HL-60 (cell line): ENCODE results near the gene SLC26A8.

Experiments used
- DNase-seq, 2 experiments: peaks; one replicate each; pipeline ENCODE4 v3.0.0-alpha.2; 2010 to 2020; ENCODE audit warnings: low read depth in 1 of 2, low spot score in 1 of 2
- H3K27ac ChIP-seq: fragments of 250-450 bp; sonication (Bioruptor Pico); replicated peaks from 2 replicates; pipeline ENCODE4 v1.5.1; 2020; ENCODE audit warnings: mild to moderate bottlenecking, moderate library complexity
- H3K27me3 ChIP-seq: fragments of 250-450 bp; sonication (Bioruptor Pico); 2 replicates; pipeline ENCODE4 v1.5.1; 2021; ENCODE audit warnings: mild to moderate bottlenecking, moderate library complexity; ENCODE audit not compliant: insufficient read depth, poor library complexity, severe bottlenecking
- H3K4me3 ChIP-seq: replicated peaks from 2 replicates; pipeline ENCODE4 v1.5.1; 2011; ENCODE audit warnings: mild to moderate bottlenecking, control low read depth, low read length; ENCODE audit not compliant: insufficient read depth
- GABPA ChIP-seq: IDR thresholded peaks from 2 replicates; pipeline ENCODE4 v1.6.1; 2012; ENCODE audit warnings: low read depth
- POLR2AphosphoS5 ChIP-seq: IDR thresholded peaks from 2 replicates; pipeline ENCODE4 v1.6.1; 2012; ENCODE audit warnings: low read depth
- SPI1 ChIP-seq: IDR thresholded peaks from 2 replicates; pipeline ENCODE4 v1.6.1; 2012; ENCODE audit warnings: low read depth, mild to moderate bottlenecking, borderline replicate concordance
- TF ChIP-seq, protein P1 (sequence below): IDR thresholded peaks from 2 replicates; pipeline ENCODE4 v1.6.1; 2012; ENCODE audit warnings: low read depth; ENCODE audit not compliant: insufficient replicate concordance
- TF ChIP-seq, protein P2 (sequence below): IDR thresholded peaks from one replicate; pipeline ENCODE4 v1.5.1; 2011; ENCODE audit warnings: low read length, control low read depth, inconsistent platforms; ENCODE audit not compliant: insufficient read depth

SLC26A8 gene

DNA sequence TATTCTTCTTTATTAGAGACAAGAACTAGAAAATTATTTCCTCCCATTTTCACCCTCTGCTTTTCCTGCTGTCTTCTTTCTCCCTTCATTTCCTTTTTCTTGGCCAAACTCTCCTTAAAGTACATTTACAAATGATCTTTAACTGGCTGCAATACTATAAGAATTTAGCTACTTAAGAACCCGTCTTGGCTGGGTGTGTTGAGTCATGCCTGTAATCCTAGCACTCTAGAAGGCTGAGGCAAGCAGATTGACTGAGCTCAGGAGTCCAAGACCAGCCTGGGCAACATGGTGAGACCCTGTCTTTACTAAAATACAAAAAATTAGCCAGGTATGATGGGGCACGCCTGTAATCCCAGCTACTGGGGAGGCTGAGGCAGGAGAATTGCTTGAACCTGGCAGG is 64.3 kb downstream of the SLC26A8 start:
- H3K27me3 ChIP-seq, result no peaks in the 10 kb centered on the region
- H3K27ac ChIP-seq, result no peak overlapping the region
- no peak overlapping the region for H3K4me3 ChIP-seq
- TF ChIP-seq, protein P1, sequence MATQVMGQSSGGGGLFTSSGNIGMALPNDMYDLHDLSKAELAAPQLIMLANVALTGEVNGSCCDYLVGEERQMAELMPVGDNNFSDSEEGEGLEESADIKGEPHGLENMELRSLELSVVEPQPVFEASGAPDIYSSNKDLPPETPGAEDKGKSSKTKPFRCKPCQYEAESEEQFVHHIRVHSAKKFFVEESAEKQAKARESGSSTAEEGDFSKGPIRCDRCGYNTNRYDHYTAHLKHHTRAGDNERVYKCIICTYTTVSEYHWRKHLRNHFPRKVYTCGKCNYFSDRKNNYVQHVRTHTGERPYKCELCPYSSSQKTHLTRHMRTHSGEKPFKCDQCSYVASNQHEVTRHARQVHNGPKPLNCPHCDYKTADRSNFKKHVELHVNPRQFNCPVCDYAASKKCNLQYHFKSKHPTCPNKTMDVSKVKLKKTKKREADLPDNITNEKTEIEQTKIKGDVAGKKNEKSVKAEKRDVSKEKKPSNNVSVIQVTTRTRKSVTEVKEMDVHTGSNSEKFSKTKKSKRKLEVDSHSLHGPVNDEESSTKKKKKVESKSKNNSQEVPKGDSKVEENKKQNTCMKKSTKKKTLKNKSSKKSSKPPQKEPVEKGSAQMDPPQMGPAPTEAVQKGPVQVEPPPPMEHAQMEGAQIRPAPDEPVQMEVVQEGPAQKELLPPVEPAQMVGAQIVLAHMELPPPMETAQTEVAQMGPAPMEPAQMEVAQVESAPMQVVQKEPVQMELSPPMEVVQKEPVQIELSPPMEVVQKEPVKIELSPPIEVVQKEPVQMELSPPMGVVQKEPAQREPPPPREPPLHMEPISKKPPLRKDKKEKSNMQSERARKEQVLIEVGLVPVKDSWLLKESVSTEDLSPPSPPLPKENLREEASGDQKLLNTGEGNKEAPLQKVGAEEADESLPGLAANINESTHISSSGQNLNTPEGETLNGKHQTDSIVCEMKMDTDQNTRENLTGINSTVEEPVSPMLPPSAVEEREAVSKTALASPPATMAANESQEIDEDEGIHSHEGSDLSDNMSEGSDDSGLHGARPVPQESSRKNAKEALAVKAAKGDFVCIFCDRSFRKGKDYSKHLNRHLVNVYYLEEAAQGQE, result no peak
- TF ChIP-seq, protein P2, sequence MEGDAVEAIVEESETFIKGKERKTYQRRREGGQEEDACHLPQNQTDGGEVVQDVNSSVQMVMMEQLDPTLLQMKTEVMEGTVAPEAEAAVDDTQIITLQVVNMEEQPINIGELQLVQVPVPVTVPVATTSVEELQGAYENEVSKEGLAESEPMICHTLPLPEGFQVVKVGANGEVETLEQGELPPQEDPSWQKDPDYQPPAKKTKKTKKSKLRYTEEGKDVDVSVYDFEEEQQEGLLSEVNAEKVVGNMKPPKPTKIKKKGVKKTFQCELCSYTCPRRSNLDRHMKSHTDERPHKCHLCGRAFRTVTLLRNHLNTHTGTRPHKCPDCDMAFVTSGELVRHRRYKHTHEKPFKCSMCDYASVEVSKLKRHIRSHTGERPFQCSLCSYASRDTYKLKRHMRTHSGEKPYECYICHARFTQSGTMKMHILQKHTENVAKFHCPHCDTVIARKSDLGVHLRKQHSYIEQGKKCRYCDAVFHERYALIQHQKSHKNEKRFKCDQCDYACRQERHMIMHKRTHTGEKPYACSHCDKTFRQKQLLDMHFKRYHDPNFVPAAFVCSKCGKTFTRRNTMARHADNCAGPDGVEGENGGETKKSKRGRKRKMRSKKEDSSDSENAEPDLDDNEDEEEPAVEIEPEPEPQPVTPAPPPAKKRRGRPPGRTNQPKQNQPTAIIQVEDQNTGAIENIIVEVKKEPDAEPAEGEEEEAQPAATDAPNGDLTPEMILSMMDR, result no peak
- TF ChIP-seq GABPA (no peak), SPI1 (no peak), POLR2AphosphoS5 (no peak)
- no peak for DNase-seq

DNA sequence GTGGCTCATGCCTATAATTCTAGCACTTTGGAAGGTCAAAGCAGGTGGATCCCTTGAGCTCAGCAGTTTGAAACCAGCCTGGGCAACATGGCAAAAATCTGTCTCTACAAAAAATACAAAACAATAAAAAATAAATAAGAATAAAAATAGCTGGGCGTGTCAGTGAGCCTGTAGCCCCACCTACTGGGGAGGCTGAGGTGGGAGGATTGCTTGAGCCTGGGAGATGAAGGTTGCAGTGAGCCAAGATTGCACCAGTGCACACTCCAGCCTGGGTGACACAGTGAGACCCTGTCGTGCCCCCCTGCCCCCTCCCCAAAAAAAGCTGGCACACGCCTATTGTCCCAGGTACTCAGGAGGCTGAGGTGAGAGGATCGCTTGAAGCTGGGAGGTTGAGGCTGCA is 68.5 kb downstream of the SLC26A8 start:
- DNase-seq, result no peak
- Histone ChIP-seq H3K27me3 (no peaks in the 10 kb centered on the region), H3K4me3 (no peak overlapping the region), H3K27ac (no peak overlapping the region)
- no peak for TF ChIP-seq SPI1
- TF ChIP-seq, protein P2, result no peak
- TF ChIP-seq POLR2AphosphoS5, result no peak
- TF ChIP-seq, protein P1, result no peak
- TF ChIP-seq GABPA, result no peak

DNA sequence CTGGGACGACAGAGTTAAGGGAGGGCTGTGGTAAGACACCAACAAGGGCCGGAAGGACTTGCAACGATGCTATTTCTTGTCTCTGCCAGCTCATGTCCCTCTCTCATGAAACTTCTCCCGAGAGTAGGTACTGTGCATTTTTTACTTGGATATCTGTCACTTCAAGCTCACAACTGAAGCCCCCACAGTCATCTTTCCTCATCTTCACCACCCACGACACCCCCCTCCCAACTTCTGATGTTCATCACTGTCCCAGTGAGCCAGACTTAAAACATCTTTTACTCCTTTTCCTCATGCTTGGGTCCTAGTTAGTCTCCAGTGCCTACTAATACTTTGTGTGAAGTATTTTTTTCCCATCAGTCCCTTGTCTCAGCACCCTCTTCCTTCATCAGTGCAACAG is 68.9 kb downstream of the SLC26A8 start:
- H3K4me3 ChIP-seq, result no peak overlapping the region
- TF ChIP-seq, protein P1, result no peak
- TF ChIP-seq, protein P2, result no peak
- no peak for TF ChIP-seq POLR2AphosphoS5
- no peak for TF ChIP-seq GABPA
- TF ChIP-seq SPI1, result no peak
- no peak for DNase-seq
- H3K27ac ChIP-seq, result no peak overlapping the region
- H3K27me3 ChIP-seq, result no peaks in the 10 kb centered on the region
